ENCODE results near the gene AKAP6. TPM values are rescaled to one million over a fixed set of nuclear protein-coding genes. Genes with fewer than 3 reads are reported as not detected.

Gene AKAP6
- total RNA-seq, 2 experiments from 2014 or later = 0.62 to 0.67 TPM

DNA sequence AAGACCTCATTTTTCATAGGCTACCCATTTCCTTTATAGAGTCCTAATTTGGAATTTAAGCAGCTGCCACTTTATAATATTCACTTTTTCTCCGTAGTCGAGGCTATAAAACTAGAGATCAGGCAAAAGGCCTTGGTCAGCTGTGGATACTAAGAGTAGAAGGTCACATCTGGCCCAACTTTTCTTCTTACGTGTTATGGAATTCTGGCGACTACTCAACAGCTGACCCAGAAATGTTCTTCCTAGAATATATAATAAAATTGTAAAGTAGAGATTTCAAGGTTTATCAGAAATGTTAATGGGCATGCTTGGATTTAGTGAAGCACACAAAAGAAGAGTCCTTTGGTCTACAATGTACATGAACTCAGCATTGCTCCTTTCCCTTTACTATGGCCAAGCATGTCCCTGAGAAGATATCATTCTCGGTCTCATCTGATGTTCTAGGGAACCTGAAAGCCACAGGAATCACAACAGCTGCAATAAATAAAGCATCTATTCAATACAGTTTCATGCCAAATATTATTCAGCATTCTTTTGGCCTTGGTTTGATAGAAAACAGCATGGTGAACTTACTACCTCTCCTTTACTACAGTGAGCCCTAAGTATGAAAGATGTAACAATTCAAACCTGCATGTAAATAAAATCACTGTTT, 348.2 kb downstream of the AKAP6 start:
- peaks cover 2% of the 10 kb centered on the region for H3K27me3 Mint-ChIP-seq
- no peaks in the 10 kb centered on the region for H3K4me1 Mint-ChIP-seq
- ChIA-PET CTCF (interaction anchor here (0.9 kb wide), 1 partner anchor 8 kb away, joined by 3 read pairs; no protein-coding TSS in a partner anchor), POLR2A (no interaction called here)
- H3K4me3 Mint-ChIP-seq = no peak overlapping the region
- H3K27ac Mint-ChIP-seq = no peak overlapping the region
- no peaks in the 10 kb centered on the region for H3K36me3 Mint-ChIP-seq (ENCODE audit: low read depth)
- DNase-seq = no peak
- H3K9me3 Mint-ChIP-seq = no peaks in the 10 kb centered on the region

GRCh38 chr14:32678088-32678487, 349.0 kb downstream of the AKAP6 start:
- no peaks in the 10 kb centered on the region for H3K4me1 Mint-ChIP-seq
- POLR2A ChIA-PET = no interaction called here
- CTCF ChIA-PET = no interaction called here
- no peak overlapping the region for H3K27ac Mint-ChIP-seq
- DNase-seq = no peak
- peaks cover 2% of the 10 kb centered on the region for H3K27me3 Mint-ChIP-seq
- H3K9me3 Mint-ChIP-seq = no peaks in the 10 kb centered on the region
- no peaks in the 10 kb centered on the region for H3K36me3 Mint-ChIP-seq (ENCODE audit: low read depth)
- H3K4me3 Mint-ChIP-seq = no peak overlapping the region

DNA sequence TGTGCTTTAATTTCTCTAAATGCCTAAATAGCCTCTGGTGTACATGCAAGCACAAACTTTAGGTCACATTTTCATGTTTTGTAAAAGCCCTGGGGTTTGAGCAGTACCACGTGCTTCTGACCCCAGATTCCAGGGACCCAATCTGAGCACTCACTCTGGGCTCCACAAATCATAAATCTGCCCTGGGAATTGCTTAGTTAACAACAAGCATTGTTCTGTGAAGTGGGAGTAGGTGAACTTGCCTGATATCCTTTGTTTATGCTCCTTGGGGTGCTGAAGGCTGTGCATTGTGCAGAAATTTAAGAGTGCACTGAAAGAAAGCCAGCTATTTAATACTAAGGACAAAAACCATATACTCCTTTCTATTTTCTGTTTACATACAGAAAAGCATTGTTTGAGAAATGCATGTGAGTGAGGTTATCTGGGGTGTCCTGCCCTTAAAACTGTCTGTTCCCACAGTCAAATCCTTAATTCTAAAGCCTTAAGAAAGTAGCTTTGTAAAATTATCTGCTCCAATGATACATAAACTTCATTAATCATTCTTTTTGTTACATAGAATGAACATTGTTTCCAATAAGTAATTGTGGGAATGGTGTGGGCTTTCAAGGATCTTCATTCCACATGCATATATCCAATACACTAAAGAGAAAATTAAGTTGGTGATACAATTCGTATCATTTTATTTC, 351.0 kb downstream of the AKAP6 start:
- Mint-ChIP-seq H3K4me1 (no peaks in the 10 kb centered on the region), H3K9me3 (no peaks in the 10 kb centered on the region), H3K27me3 (peaks cover 2% of the 10 kb centered on the region), H3K4me3 (no peak overlapping the region), H3K27ac (no peak overlapping the region), H3K36me3 (ENCODE audit: low read depth) (no peaks in the 10 kb centered on the region)
- CTCF ChIA-PET = no interaction called here
- POLR2A ChIA-PET = no interaction called here
- DNase-seq = no peak

GRCh38 chr14:32681598-32681997, 352.5 kb downstream of the AKAP6 start:
- H3K36me3 Mint-ChIP-seq (ENCODE audit: low read depth) = no peaks in the 10 kb centered on the region
- no peak overlapping the region for H3K27ac Mint-ChIP-seq
- no peaks in the 10 kb centered on the region for H3K4me1 Mint-ChIP-seq
- ChIA-PET CTCF (no interaction called here), POLR2A (no interaction called here)
- H3K9me3 Mint-ChIP-seq = no peaks in the 10 kb centered on the region
- DNase-seq = no peak
- peaks cover 2% of the 10 kb centered on the region for H3K27me3 Mint-ChIP-seq
- H3K4me3 Mint-ChIP-seq = no peak overlapping the region

- Mint-ChIP-seq H3K27me3 (peaks cover 2% of the 10 kb centered on the region), H3K4me1 (no peaks in the 10 kb centered on the region), H3K4me3 (no peak overlapping the region), H3K36me3 (ENCODE audit: low read depth) (no peaks in the 10 kb centered on the region), H3K27ac (no peak overlapping the region), H3K9me3 (no peaks in the 10 kb centered on the region)
- no peak for DNase-seq
- POLR2A ChIA-PET = no interaction called here
- CTCF ChIA-PET = no interaction called here
These were observed 353.1 kb downstream of the AKAP6 start for GRCh38 chr14:32682214-32682613.

DNA sequence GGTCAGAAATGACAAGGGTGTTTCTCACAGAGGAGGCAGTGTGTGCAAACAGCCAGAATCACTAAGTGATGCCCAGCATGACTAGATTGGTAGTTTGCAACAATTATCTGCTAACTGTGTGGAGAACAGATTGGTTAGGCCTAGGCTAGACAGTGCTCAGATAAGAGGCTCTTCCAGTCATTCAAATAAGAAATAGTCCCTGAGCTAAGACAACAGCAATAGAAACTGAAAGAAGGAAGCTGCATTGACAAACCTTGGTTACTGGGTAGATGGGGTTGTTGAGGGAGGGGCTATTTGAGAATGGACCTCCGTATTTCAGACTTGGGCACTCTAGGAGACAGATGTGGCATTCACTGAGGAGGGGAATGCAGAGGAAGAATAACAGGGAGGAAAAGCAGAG, 354.6 kb downstream of the AKAP6 start:
- H3K4me3 Mint-ChIP-seq = no peak overlapping the region
- H3K27me3 Mint-ChIP-seq = peaks cover 2% of the 10 kb centered on the region
- no peaks in the 10 kb centered on the region for H3K36me3 Mint-ChIP-seq (ENCODE audit: low read depth)
- no peaks in the 10 kb centered on the region for H3K9me3 Mint-ChIP-seq
- DNase-seq = no peak
- ChIA-PET POLR2A (no interaction called here), CTCF (no interaction called here)
- H3K27ac Mint-ChIP-seq = no peak overlapping the region
- H3K4me1 Mint-ChIP-seq = no peaks in the 10 kb centered on the region

DNA sequence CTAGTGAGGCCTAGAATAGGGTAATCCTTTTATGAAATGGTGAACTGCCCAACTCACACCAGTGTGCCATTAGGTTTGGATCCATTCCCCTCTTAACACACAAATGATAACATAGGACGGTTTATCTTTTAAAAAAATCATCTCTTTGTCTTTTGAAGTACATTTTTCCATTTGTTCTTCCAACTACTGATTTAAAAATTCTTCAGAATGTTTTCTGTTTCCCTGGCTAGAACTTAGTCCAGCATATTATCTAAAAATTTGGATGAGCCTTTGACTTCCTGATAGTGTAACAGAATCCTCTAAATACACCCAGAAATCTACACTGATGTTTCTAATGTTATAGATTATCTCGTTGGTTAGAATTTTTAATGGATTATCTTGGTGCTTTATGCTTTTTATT, 359.8 kb downstream of the AKAP6 start:
- no peak overlapping the region for H3K4me3 Mint-ChIP-seq
- H3K36me3 Mint-ChIP-seq (ENCODE audit: low read depth) = no peaks in the 10 kb centered on the region
- CTCF ChIA-PET = no interaction called here
- H3K27ac Mint-ChIP-seq = no peak overlapping the region
- H3K9me3 Mint-ChIP-seq = no peaks in the 10 kb centered on the region
- no peak for DNase-seq
- H3K4me1 Mint-ChIP-seq = no peaks in the 10 kb centered on the region
- H3K27me3 Mint-ChIP-seq = no peaks in the 10 kb centered on the region
- POLR2A ChIA-PET = no interaction called here

GRCh38 chr14:32692441-32692840, 363.3 kb downstream of the AKAP6 start:
- no peaks in the 10 kb centered on the region for H3K4me1 Mint-ChIP-seq
- ChIA-PET POLR2A (no interaction called here), CTCF (no interaction called here)
- H3K9me3 Mint-ChIP-seq = no peaks in the 10 kb centered on the region
- no peak overlapping the region for H3K27ac Mint-ChIP-seq
- no peak overlapping the region for H3K4me3 Mint-ChIP-seq
- DNase-seq = no peak
- no peaks in the 10 kb centered on the region for H3K36me3 Mint-ChIP-seq (ENCODE audit: low read depth)
- H3K27me3 Mint-ChIP-seq = no peaks in the 10 kb centered on the region

DNA sequence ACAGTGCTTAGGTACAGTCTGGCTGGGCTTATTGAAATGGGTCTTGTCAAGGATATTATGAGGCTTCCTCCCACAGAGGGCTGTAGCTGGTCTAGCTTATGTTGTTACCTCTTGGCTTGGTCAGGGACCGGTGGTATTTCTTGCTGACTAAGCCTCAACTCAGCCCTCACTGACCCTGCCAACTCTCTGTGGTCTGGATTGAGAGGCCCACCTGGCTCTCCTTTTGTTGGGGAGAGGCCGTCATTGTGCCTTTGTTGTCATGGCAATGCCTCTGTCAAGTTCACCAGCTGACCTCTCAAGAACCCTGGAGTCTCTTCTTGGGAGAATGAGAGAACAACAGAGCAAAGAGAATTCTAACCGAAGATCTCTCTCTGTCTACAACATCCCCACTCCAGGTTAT, 364.0 kb downstream of the AKAP6 start:
- no peaks in the 10 kb centered on the region for H3K4me1 Mint-ChIP-seq
- DNase-seq = no peak
- ChIA-PET POLR2A (no interaction called here), CTCF (no interaction called here)
- H3K27ac Mint-ChIP-seq = no peak overlapping the region
- no peaks in the 10 kb centered on the region for H3K9me3 Mint-ChIP-seq
- H3K27me3 Mint-ChIP-seq = no peaks in the 10 kb centered on the region
- H3K36me3 Mint-ChIP-seq (ENCODE audit: low read depth) = no peaks in the 10 kb centered on the region
- H3K4me3 Mint-ChIP-seq = no peak overlapping the region

GRCh38 chr14:32694795-32695449, 365.8 kb downstream of the AKAP6 start:
- no peak overlapping the region for H3K4me3 Mint-ChIP-seq

DNA sequence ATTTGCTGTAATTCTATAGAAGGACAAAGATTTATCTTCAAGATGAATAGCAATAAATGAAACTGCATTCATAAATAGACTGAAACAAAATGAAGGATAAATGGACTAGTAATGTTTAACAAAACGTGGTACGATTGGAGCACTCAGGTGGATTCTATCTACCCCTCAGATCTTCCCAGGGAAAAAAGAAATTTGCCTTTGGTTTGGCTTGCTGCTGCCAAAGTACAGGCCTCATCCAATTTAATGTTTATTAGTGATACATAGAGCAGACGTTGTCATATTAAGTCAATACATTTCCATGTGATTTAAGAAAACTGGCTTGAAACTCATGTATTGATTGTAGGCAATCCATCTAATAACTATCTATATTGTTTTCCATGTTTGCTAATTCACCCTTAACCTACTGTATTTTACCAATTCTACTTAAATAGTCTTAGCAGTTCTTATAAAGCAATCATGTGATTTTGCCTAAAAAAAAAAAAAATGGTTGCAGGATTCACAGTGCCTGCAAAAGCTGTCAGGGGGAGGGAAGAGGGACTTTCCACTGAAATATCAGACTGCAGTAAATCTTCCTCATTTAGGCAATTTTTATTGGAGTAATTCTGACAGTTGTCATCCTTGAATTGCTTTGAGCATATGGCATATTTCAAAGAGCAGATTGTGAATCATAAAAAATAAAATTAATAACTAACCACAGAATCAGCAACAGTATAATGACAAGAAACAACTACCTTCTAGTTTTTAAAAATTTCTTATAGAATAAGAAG, 367.4 kb downstream of the AKAP6 start:
- DNase-seq = no peak
- Mint-ChIP-seq H3K27ac (no peak overlapping the region), H3K4me3 (no peak overlapping the region), H3K27me3 (no peaks in the 10 kb centered on the region), H3K9me3 (no peaks in the 10 kb centered on the region), H3K36me3 (ENCODE audit: low read depth) (no peaks in the 10 kb centered on the region), H3K4me1 (no peaks in the 10 kb centered on the region)
- ChIA-PET CTCF (no interaction called here), POLR2A (no interaction called here)

More at GRCh38 chr14:32694795-32695449, 365.8 kb downstream of the AKAP6 start:
- H3K27ac Mint-ChIP-seq = no peak overlapping the region
- ChIA-PET CTCF (interaction anchor here (0.6 kb wide), 1 partner anchor 37 kb away, joined by 3 read pairs; no protein-coding TSS in a partner anchor), POLR2A (no interaction called here)
- H3K4me1 Mint-ChIP-seq = no peaks in the 10 kb centered on the region
- no peaks in the 10 kb centered on the region for H3K36me3 Mint-ChIP-seq (ENCODE audit: low read depth)
- no peaks in the 10 kb centered on the region for H3K27me3 Mint-ChIP-seq
- no peaks in the 10 kb centered on the region for H3K9me3 Mint-ChIP-seq
- no peak for DNase-seq

DNA sequence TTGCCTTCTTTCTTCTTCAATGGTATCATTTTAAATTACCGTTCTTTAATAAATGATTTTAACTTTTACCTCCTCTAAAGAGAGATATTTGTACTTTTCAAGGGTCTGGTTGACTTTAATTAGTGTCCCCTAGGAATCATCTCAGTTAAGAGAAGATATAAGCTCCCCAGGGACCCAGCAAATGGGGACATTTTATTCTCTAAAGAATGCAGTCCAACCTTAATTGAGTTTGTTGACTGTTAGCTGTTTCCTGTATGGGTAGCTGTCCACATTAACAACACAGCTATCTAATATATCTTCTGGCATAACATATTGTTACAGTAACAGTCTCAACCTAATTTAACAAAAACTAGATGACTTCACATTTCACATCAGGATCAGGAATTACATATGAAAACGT, 368.0 kb downstream of the AKAP6 start:
- H3K9me3 Mint-ChIP-seq = no peaks in the 10 kb centered on the region
- no peak overlapping the region for H3K27ac Mint-ChIP-seq
- no peak overlapping the region for H3K4me3 Mint-ChIP-seq
- CTCF ChIA-PET = no interaction called here
- no peaks in the 10 kb centered on the region for H3K4me1 Mint-ChIP-seq
- no peak for DNase-seq
- no peaks in the 10 kb centered on the region for H3K36me3 Mint-ChIP-seq (ENCODE audit: low read depth)
- no peaks in the 10 kb centered on the region for H3K27me3 Mint-ChIP-seq
- POLR2A ChIA-PET = no interaction called here

DNA sequence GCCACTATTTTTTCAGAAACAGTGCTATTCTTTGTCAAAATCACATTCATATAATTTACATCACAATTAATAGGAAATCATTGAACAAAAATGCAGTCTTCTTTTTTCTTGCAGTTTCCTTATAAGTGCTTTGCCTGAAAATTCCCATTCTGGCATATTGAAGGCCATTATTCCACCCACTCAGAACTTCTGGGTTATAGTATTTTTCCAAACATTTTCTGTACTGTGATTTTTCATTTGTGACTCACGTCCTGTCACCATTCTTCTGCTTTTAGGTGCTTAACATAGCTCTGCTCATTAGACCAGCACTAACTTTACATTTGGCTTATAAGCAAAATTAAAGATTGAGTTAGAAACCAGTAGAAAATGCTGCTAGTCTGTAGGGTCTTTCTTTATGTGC, 368.6 kb downstream of the AKAP6 start:
- Mint-ChIP-seq H3K27me3 (no peaks in the 10 kb centered on the region), H3K4me3 (no peak overlapping the region), H3K9me3 (no peaks in the 10 kb centered on the region), H3K4me1 (no peaks in the 10 kb centered on the region), H3K27ac (no peak overlapping the region), H3K36me3 (ENCODE audit: low read depth) (no peaks in the 10 kb centered on the region)
- POLR2A ChIA-PET = no interaction called here
- no peak for DNase-seq
- CTCF ChIA-PET = no interaction called here

Data from activated CD4-positive, alpha-beta T cell treated with anti-CD3 and anti-CD28 coated beads, Interleukin-2, amount 10 ng/mL, durations not matched to agents 7 days and 5 days (primary cell).